Measurements from ENCODE around the gene MALRD1. TPM values are rescaled to one million over a fixed set of nuclear protein-coding genes. Genes with fewer than 3 reads are reported as not detected.

MALRD1 gene
- total RNA-seq (1 to 10 TPM in 3 of 4 donors, under 1 TPM in 1; 0.58 to 2.7 (median 2.1) TPM), polyA plus RNA-seq (1.5 TPM)
- long read RNA-seq, donor 1, partial matches to known transcripts = 1 of 5 reads
- long read RNA-seq, donor 1, other reads (novel, unspliced or antisense) = 3 of 5 reads
- long read RNA-seq, donor 2 = 0 reads
- long read RNA-seq, donor 3, partial matches to known transcripts = 0 of 1 reads
- long read RNA-seq, donor 3, other reads (novel, unspliced or antisense) = 1 of 1 reads
- long read RNA-seq, donor 4, partial matches to known transcripts = 0 of 3 reads
- long read RNA-seq, donor 4, other reads (novel, unspliced or antisense) = 3 of 3 reads

- Histone ChIP-seq H3K27me3 (ENCODE audit: control insufficient read depth, insufficient read depth) (no peaks in the 10 kb centered on the region), H3K27ac (ENCODE audit: low read length) (no peak within 1 kb of the TSS), H3K9me3 (ENCODE audit: control insufficient read depth, low read length) (no peaks in the 10 kb centered on the region), H3K4me1 (ENCODE audit: control insufficient read depth, insufficient read depth, low read length) (no peaks in the 10 kb centered on the region), H3K4me3 (ENCODE audit: low read length) (no peak within 1 kb of the TSS)
- intact Hi-C loops (cut with DNase I) = no loop called here
- no peak for DNase-seq
- 89% methylated on average over 1 of the region's 1 CpG for WGBS
- no peak for ATAC-seq
Observed at GRCh38 chr10:19048489-19048888, at the start of gene MALRD1. TSS of gene MALRD1 (plus strand) at chr10:19048801. CDS start at chr10:19048939, 138 bp downstream.

DNA sequence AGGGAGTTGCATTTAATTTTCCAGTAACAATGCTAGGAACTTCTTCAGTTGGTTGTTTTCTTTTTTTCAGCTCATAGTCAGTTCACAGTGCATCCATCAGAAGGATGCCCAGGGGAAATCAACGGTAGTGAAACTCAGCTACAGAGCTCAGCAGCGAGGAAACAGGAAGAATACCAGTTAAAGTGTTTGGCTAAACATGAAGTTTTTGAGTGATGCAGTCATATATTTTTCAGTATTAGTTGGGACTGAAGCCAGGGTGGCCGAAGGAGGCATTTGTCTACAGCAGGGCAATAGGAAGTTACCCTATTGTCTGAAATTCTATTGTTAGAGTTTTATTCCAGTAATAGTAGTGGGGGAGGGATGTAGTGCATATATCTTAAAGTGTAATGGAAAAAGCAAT, 45.3 kb upstream of the MALRD1 start:
- no peak overlapping the region for H3K27ac ChIP-seq (ENCODE audit: low read length)
- H3K4me1 ChIP-seq (ENCODE audit: control insufficient read depth, insufficient read depth, low read length) = no peaks in the 10 kb centered on the region
- H3K4me3 ChIP-seq (ENCODE audit: low read length) = no peak overlapping the region
- H3K27me3 ChIP-seq (ENCODE audit: control insufficient read depth, insufficient read depth) = no peaks in the 10 kb centered on the region
- no peak for DNase-seq
- intact Hi-C loops (cut with DNase I) = no loop called here
- no peaks in the 10 kb centered on the region for H3K9me3 ChIP-seq (ENCODE audit: control insufficient read depth, low read length)
- ATAC-seq = peak; percentile 25 to 40
- WGBS = 26% methylated on average over 3 of the region's 3 CpGs

DNA sequence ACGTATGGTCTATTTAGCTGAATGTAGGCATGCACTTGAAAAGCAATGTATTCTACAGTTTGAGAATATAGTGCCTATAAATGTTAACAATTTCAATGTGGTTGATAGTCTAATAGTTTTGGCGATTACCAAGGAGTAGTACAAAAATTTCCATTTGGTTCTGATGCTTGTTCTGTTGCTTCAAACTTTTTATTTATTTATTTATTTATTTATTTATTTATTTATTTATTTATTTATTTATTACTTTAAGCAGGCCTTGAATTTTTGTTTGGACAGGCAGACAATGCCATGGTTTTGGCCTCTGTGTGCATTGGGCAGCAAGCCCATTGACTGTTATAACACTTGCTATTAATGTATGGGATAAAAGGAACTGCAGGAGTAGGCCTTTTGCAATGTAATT, 36.5 kb upstream of the MALRD1 start:
- 92% methylated on average over 2 of the region's 2 CpGs for WGBS
- Histone ChIP-seq H3K27me3 (ENCODE audit: control insufficient read depth, insufficient read depth) (no peaks in the 10 kb centered on the region), H3K27ac (ENCODE audit: low read length) (no peak overlapping the region), H3K4me3 (ENCODE audit: low read length) (no peak overlapping the region), H3K4me1 (ENCODE audit: control insufficient read depth, insufficient read depth, low read length) (no peaks in the 10 kb centered on the region), H3K9me3 (ENCODE audit: control insufficient read depth, low read length) (no peaks in the 10 kb centered on the region)
- intact Hi-C loops (cut with DNase I) = no loop called here
- ATAC-seq (no peak), DNase-seq (no peak)

GRCh38 chr10:19014034-19014433, 34.6 kb upstream of the MALRD1 start:
- Histone ChIP-seq H3K27ac (ENCODE audit: low read length) (no peak overlapping the region), H3K4me3 (ENCODE audit: low read length) (no peak overlapping the region), H3K4me1 (ENCODE audit: control insufficient read depth, insufficient read depth, low read length) (no peaks in the 10 kb centered on the region), H3K9me3 (ENCODE audit: control insufficient read depth, low read length) (no peaks in the 10 kb centered on the region), H3K27me3 (ENCODE audit: control insufficient read depth, insufficient read depth) (no peaks in the 10 kb centered on the region)
- ATAC-seq (no peak), DNase-seq (no peak)
- intact Hi-C loops (cut with DNase I) = no loop called here

DNA sequence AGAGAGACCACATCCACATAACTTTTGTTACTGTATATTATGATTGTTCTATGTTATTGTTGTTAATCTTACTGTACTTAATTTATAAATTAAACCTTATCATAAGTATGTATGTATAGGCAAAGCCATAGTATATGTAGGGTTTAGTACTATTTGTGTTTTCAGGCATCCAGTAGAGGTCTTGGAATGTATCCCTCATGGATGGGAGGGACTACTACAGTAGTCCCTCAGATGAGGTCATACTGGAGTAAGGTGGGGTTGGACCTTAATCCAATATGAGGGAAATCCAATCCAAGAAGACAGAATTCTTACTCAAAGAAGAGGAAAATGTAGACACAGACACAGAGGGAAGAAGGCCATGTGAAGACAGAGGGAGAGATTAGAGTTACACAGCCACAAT, 34.1 kb upstream of the MALRD1 start:
- Histone ChIP-seq H3K4me3 (ENCODE audit: low read length) (no peak overlapping the region), H3K27ac (ENCODE audit: low read length) (no peak overlapping the region), H3K4me1 (ENCODE audit: control insufficient read depth, insufficient read depth, low read length) (no peaks in the 10 kb centered on the region), H3K9me3 (ENCODE audit: control insufficient read depth, low read length) (no peaks in the 10 kb centered on the region), H3K27me3 (ENCODE audit: control insufficient read depth, insufficient read depth) (no peaks in the 10 kb centered on the region)
- intact Hi-C loops (cut with DNase I) = no loop called here
- DNase-seq = no peak
- ATAC-seq = no peak

DNA sequence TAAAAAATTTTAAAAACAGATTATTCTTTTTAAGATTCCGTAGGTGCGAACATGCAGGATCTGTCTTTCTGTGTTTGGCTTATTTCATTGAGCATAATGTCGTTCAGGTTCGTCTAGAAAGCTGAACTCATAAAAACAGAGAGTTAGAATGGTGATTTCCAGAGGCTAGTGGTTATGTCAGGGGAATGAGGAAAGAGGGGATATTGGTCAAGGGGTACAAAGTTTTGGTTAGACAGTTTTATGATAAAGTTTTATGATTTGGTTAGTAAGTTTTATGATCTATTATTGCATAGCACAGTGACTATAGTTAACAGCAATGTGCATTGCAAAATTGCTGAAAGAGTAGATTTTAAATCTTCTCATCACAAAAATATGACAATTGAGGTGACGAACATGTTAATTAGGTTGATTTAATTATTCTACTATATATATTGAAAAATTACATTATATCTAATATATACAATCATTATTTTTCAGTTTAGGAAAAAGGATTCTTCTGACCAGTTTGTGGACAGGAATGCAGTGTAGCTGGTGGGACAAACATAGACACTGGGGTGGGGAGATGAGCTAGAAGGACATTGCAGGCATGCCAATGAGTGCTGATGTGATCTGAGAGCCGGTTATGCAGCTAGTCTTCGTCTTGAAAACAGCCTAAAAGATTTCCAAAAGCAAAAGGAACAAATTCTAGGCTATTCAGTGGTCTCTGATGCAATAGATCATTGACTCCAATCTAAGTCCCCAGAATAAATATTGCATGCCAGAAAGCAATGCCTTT, 31.3 kb upstream of the MALRD1 start:
- no peaks in the 10 kb centered on the region for H3K27me3 ChIP-seq (ENCODE audit: control insufficient read depth, insufficient read depth)
- ATAC-seq (no peak), DNase-seq (no peak)
- no peak overlapping the region for H3K27ac ChIP-seq (ENCODE audit: low read length)
- H3K4me3 ChIP-seq (ENCODE audit: low read length) = no peak overlapping the region
- H3K4me1 ChIP-seq (ENCODE audit: control insufficient read depth, insufficient read depth, low read length) = no peaks in the 10 kb centered on the region
- H3K9me3 ChIP-seq (ENCODE audit: control insufficient read depth, low read length) = no peaks in the 10 kb centered on the region
- intact Hi-C loops (cut with DNase I) = no loop called here
- 79% methylated on average over 7 of the region's 7 CpGs for WGBS

- DNase-seq (no peak), ATAC-seq (no peak)
- intact Hi-C loops (cut with DNase I) = no loop called here
- 76% methylated on average over 2 of the region's 2 CpGs for WGBS
- no peaks in the 10 kb centered on the region for H3K4me1 ChIP-seq (ENCODE audit: control insufficient read depth, insufficient read depth, low read length)
- no peak overlapping the region for H3K4me3 ChIP-seq (ENCODE audit: low read length)
- H3K27ac ChIP-seq (ENCODE audit: low read length) = no peak overlapping the region
- H3K9me3 ChIP-seq (ENCODE audit: control insufficient read depth, low read length) = no peaks in the 10 kb centered on the region
- H3K27me3 ChIP-seq (ENCODE audit: control insufficient read depth, insufficient read depth) = no peaks in the 10 kb centered on the region
Observed at GRCh38 chr10:19021162-19021561, 27.4 kb upstream of the MALRD1 start.

- DNase-seq = no peak
- no peak overlapping the region for H3K4me3 ChIP-seq (ENCODE audit: low read length)
- intact Hi-C loops (cut with DNase I) = no loop called here
- no peaks in the 10 kb centered on the region for H3K27me3 ChIP-seq (ENCODE audit: control insufficient read depth, insufficient read depth)
- no peaks in the 10 kb centered on the region for H3K9me3 ChIP-seq (ENCODE audit: control insufficient read depth, low read length)
- no peaks in the 10 kb centered on the region for H3K4me1 ChIP-seq (ENCODE audit: control insufficient read depth, insufficient read depth, low read length)
- ATAC-seq = no peak
- WGBS = 83% methylated on average over 2 of the region's 2 CpGs
- H3K27ac ChIP-seq (ENCODE audit: low read length) = no peak overlapping the region
Observed at GRCh38 chr10:19024611-19025010, 24.0 kb upstream of the MALRD1 start.

DNA sequence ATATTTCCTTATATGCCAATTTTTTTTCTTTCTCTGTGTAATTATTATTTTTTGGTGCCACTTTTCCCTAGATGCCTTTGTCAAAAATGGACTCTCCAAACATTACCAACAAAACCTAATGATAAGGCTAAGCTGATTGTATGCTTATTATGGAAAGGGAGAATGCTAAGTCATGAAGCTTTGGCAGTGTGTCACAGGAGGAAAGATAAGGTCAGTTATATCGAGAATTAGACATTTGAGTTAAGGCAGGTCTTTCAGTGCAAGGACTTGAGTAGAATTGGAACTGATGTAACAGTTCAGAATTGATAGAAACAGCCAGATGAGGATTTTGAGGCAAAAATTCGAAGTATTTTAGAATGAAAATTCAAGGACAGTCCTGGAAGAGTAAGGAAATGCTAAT, 16.8 kb upstream of the MALRD1 start:
- Histone ChIP-seq H3K27me3 (ENCODE audit: control insufficient read depth, insufficient read depth) (no peaks in the 10 kb centered on the region), H3K4me1 (ENCODE audit: control insufficient read depth, insufficient read depth, low read length) (no peaks in the 10 kb centered on the region), H3K9me3 (ENCODE audit: control insufficient read depth, low read length) (no peaks in the 10 kb centered on the region), H3K4me3 (ENCODE audit: low read length) (no peak overlapping the region), H3K27ac (ENCODE audit: low read length) (no peak overlapping the region)
- no peak for ATAC-seq
- 50% methylated on average over 2 of the region's 2 CpGs for WGBS
- intact Hi-C loops (cut with DNase I) = no loop called here
- DNase-seq = no peak

- Histone ChIP-seq H3K4me3 (ENCODE audit: low read length) (no peak overlapping the region), H3K27me3 (ENCODE audit: control insufficient read depth, insufficient read depth) (no peaks in the 10 kb centered on the region), H3K9me3 (ENCODE audit: control insufficient read depth, low read length) (no peaks in the 10 kb centered on the region), H3K4me1 (ENCODE audit: control insufficient read depth, insufficient read depth, low read length) (no peaks in the 10 kb centered on the region), H3K27ac (ENCODE audit: low read length) (no peak overlapping the region)
- 95% methylated on average over 1 of the region's 1 CpG for WGBS
- no peak for DNase-seq
- intact Hi-C loops (cut with DNase I) = no loop called here
- no peak for ATAC-seq
Observed at GRCh38 chr10:19033741-19034140, 14.9 kb upstream of the MALRD1 start.

DNA sequence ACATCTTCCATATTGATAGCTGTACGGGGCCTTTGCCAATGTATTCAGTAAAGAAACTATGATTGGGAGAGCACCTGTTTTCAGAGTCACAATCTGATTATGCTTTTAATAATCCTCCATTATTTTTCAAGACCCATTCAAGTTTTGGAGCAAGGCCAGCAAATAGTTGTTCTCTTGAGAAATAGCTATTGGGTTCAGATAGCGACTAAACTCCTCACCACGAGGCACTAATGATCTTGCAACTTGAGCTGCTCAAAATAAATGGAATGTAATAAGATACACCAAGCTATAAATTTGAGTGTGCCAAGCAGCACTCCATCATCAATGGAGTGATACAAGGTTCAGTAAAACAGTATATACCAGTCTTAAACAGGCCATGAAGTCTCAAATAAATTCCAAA, 7.4 kb upstream of the MALRD1 start:
- 63% methylated on average over 3 of the region's 3 CpGs for WGBS
- no peak for ATAC-seq
- H3K27me3 ChIP-seq (ENCODE audit: control insufficient read depth, insufficient read depth) = no peaks in the 10 kb centered on the region
- intact Hi-C loops (cut with DNase I) = no loop called here
- H3K9me3 ChIP-seq (ENCODE audit: control insufficient read depth, low read length) = no peaks in the 10 kb centered on the region
- no peaks in the 10 kb centered on the region for H3K4me1 ChIP-seq (ENCODE audit: control insufficient read depth, insufficient read depth, low read length)
- no peak overlapping the region for H3K27ac ChIP-seq (ENCODE audit: low read length)
- DNase-seq = no peak
- no peak overlapping the region for H3K4me3 ChIP-seq (ENCODE audit: low read length)
